SH-SY5Y (cell line): ENCODE measurements around the gene TEPSIN.

Source experiments
- GATA2 ChIP-seq: IDR thresholded peaks from 2 replicates; pipeline ENCODE4 v1.6.1; 2011; ENCODE audit warnings: mild to moderate bottlenecking, low read depth, low read length
- GATA3 ChIP-seq: IDR thresholded peaks from 2 replicates; pipeline ENCODE4 v1.6.1; 2011; ENCODE audit warnings: low read depth, mild to moderate bottlenecking, low read length, moderate library complexity

DNA sequence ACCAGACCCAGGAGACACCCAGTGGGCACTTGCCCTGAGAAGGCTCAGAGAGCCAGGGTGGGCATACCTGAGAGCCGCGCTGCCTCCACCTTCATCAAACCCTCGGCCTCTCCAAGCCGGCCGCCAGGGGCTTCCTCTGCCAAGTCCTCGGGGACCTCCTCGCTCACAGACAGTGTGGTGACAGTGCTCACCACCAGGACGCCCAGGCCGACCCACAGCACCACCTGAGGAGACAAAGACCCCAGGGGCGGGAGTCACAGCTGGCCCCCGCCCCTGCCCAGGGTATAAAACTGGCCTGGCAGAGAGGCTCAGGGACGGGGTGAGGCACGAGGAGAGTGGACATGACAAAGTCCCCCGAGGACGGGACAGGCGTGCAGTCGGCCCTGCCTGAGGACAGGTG is 21.3 kb upstream of the TEPSIN start:
- TF ChIP-seq GATA3 (no peak), GATA2 (no peak)
